ELR (cell line): ENCODE results near the gene ZNF70.

ENCODE experiments used
- DNase-seq: peaks from one replicate; pipeline ENCODE4 v3.0.0-alpha.2; 2015; ENCODE audit warnings: low read depth

ZNF70 gene

GRCh38 chr22:23716811-23717801, 33.8 kb downstream of the ZNF70 start:
- peak; percentile 89 for DNase-seq

- no peak for DNase-seq
These were observed 35.0 kb downstream of the ZNF70 start for GRCh38 chr22:23715806-23716375.

DNA sequence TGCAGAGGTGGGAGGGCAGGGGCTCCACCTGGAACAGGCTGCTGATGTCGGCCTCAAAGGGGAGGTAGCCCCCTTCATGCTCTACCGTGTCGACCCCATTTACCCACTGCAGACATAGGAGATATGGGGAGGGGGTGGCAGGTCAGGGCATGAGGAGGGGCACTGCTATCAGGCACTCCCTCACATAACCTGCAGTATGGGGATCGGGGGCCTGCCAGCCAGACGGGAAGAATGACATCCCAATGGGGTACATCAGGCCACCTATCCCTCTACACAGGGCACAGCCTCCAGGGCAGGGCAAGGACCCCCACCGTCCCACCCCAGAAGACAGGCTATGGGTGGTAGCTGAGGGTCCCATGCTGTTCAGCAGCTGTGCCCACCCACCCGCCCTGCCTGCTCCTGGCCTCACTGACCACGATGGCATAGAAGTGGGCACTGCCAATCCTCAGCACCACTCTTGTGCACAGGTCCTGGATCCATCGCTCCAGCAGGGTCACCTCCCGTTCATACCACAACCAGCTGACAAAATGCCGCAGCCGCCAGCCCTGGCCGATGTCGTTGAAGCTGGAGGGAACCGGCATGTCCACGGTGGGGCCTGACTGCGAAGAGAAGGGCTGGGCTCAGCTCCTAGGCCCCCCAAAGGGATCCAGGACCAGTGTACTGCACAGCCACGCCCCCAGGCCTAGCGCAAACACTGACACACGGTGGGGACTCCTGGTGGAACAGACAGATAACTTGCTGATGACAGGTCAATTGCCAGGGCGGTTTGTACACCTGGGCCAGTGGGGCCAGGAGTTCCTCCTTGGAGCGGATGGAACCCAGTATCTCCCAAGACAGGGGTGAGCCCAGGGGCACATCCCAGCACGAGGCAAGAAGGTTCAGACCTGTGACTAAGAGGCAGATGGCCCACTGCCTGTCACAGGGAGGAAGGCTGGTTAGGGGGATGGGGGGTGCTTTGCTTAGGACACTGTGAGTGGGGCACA, 36.0 kb downstream of the ZNF70 start:
- no peak for DNase-seq

DNA sequence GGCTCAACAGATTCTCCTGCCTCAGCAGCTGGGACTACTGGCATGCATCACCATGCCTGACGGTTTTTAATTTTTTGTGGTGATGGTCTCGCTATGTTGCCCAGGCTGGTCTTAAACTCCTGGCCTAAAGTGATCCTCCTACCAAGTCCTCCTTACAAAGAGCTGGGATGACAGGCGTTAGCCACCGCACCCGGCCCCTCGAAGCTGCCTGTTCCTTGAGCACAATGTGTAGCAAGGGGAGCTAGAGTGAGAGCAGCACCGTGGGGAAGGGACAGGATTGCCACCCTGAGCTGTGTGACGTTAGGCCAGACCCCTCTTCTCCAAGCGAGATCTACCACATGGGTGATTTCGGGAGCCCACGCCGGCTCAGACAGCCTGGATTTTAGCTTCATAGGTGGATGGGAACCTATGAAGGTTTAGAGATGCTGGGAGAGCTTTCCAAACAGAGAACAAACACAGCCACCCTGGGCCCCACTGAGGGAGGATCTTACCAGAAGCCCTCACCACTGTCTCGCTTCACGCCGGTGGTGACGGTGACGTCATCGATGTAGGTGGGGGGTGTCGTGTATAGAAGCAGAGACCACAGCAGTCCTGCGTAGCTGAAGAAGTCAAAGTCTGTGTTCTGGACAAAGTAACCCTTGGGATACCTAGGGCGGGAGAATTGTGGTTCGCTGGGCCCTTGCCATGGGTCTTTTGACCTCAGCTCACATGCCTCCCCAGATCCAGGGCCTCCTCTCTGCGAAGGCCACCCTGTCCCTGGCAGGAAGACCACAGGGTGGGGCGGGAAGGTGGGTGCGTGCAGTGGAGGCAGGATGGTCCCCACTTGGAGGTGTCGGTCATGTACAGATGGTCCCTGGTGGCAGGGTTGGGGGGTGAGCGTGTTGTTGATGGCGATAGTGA, 37.0 kb downstream of the ZNF70 start:
- no peak for DNase-seq

DNA sequence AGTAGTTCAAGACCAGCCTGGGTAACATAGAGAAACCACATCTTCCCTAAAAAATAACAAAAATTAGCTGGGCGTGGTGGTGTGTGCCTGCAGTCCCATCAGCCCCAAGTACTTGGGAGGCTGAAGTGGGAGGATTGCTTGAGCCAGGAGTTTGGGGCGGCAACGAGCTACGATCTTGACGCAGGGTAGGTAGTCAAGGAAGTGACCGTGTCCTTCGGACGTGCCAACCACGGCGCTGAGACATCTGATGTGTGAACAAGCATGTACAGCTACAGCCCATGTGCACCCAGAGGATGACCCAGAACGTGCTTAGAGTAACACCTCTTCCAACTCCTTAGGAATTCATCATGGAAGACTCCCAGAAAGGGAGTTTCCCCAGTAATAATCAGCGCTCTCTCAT, 38.7 kb downstream of the ZNF70 start:
- DNase-seq: no peak

DNA sequence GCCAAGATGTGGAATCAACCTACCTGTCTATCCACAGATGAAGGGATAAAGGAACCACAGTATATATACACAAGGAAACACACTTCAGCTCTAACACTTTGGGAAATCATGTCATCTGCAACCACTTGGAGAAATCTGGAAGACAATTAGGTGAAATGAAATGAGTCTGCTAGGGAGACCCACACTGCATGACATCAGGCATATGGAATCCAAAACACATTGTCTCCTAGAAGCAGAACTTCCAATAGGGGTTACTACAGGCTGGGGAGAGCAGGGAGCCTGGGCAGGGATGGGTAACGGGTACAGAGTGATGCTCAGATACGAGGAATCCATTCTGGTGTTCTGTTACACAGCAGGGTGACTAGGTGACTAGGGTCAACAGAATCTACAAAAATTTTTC, 41.8 kb downstream of the ZNF70 start:
- peak; percentile 28 for DNase-seq

DNA sequence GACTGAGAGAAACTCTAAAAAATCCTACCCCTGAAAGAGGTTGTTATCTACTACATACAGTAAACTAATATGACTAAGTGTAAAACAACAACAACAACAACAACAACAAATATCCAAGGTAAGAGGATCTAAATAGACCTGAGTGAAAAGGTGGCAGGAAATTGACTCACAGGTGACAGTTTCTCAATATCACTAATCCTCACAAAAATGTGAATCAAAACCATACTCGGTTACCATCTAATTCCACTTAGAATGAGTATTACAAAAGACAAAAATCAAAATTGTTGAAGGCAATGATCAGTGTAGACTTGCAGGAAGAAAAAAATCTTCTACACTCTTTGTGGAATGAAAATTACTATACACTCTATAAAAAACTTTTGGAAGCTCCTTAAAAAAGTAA, 42.6 kb downstream of the ZNF70 start:
- DNase-seq: no peak

- no peak for DNase-seq
These were observed 45.6 kb downstream of the ZNF70 start for GRCh38 chr22:23705358-23705757.

DNA sequence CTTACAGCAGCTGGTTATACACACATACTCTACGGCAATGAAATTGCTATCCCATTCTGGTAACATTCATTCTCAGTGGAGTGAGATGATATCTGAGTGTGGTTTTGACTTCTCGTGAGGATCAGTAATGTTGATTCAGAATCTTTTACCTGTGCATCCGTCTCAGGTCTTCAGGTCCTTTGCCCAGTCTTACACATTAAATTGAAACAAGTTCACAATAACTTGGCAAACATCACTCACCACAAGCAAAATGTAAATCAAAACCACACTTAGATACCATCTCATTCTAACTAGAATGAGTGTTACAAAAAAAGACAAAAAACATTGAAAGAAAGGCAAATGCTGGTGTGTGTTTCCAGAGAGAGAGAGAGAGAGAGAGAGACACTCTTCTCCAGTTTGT, 46.1 kb downstream of the ZNF70 start:
- no peak for DNase-seq

DNA sequence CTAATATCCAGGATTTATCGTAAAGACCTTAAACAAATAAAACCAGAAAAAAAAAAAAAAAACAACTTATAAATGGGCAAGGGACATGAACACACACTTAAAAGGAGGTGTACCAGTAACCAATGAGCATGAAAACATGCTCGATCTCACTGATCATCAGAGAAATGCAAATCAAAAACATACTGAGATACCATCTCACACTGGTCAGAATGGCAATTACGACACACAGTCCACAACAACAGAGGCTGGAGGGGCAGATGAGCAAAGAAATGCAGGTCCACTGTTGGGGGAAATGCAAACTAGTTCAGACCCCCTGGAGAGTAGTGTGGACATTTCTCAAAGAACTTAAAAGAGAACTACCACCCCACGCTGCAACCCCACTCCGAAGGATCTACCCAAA, 46.9 kb downstream of the ZNF70 start:
- no peak for DNase-seq

DNA sequence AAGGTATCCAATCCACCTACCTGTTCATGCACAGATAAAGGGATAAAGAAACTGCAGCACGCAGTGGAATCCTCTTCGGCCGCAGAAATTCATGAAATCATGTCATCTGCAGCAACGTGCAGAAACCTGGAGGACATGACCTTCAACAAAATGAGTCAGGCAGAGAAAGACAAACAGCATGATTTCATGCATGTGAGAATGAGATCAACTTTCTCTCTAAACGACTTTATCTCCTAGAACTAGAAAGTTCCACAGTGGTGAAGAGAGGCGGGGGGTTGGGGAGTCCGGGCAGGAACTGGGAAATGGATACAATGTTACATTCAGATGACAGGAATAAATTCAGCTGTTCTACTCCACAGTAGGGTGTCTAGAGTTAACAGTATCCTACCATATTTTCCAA, 50.2 kb downstream of the ZNF70 start:
- DNase-seq: no peak

- no peak for DNase-seq
These were observed 52.2 kb downstream of the ZNF70 start for GRCh38 chr22:23698673-23699235.

- DNase-seq: no peak
These were observed 52.8 kb downstream of the ZNF70 start for GRCh38 chr22:23698094-23698493.

- no peak for DNase-seq
These were observed 53.6 kb downstream of the ZNF70 start for GRCh38 chr22:23697031-23697970.

- DNase-seq: no peak
These were observed 54.5 kb downstream of the ZNF70 start for GRCh38 chr22:23696326-23696851.

- DNase-seq: no peak
These were observed 55.2 kb downstream of the ZNF70 start for GRCh38 chr22:23695571-23696325.

GRCh38 chr22:23695141-23695540, 55.8 kb downstream of the ZNF70 start:
- DNase-seq: no peak

DNA sequence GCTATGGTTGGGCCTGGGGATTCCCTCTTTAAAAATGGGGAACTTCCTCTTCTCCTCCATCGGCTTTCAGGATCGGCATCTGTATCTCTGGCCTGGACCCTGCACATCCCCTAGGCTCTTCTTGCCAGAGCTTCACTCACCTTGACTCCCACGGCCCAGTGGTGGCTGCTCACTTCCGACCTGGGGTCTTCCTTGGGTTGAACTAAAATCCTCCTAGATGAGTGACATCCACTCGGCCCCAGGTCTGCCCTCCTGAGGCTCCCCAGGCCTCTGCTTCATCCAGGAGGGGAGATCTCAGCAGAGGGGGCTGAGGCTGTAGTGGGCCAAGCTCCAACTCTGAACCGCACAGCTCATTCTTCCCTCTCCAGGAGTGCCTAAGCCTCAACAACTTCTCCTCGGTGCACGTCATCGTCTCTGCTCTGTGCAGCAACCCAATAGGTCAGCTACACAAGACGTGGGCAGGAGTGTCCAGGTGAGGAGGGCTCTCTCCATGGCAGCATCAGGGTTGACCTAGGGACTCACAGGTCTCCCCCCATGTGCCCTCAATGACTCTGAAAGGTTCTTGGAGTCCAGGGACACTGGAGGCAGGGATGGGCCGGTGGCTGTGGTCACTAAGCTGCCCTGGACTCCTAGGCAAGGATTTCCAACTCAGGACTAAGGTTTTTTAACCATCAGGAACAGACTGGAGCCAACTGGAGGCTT, 56.8 kb downstream of the ZNF70 start:
- no peak for DNase-seq
